HG02798 (cell line): ENCODE data around the gene KCNH2.
"Not testable (repeated sequence)": the region's sequence is repeated elsewhere in the genome, so short reads cannot be mapped to it uniquely, and the experiment has no call there.

Experiments
- ATAC-seq: cut with Tn5 transposase; IDR thresholded peaks from one replicate; pipeline ENCODE4 v1.9.1; 2021; ENCODE audit warnings: mild to moderate bottlenecking; ENCODE audit not compliant: unreplicated experiment, poor library complexity

KCNH2 gene

GRCh38 chr7:150978126-150978789 lies at the start of gene KCNH2:
TSS of gene KCNH2 (minus strand) at chr7:150978321. CDS start at chr7:150977913, 408 bp downstream.
- ATAC-seq, result no peak

GRCh38 chr7:151027728-151028130 lies 49.6 kb upstream of the KCNH2 start:
- not testable (repeated sequence) for ATAC-seq

GRCh38 chr7:151026771-151027727 lies 48.9 kb upstream of the KCNH2 start:
- not testable (repeated sequence) for ATAC-seq

- ATAC-seq, result no peak
These were observed 48.0 kb upstream of the KCNH2 start for GRCh38 chr7:151025924-151026671.

- ATAC-seq, result no peak
These were observed 46.4 kb upstream of the KCNH2 start, which contains the start of gene ATG9B for GRCh38 chr7:151024435-151025056. TSS of gene ATG9B (minus strand) at chr7:151024494. CDS start at chr7:151024423, 71 bp downstream.

GRCh38 chr7:151023232-151023631 lies 45.1 kb upstream of the KCNH2 start:
- ATAC-seq, result no peak

GRCh38 chr7:151020231-151020630 lies 42.1 kb upstream of the KCNH2 start:
- ATAC-seq, result no peak

GRCh38 chr7:151019130-151019447 lies 41.0 kb upstream of the KCNH2 start:
- no peak for ATAC-seq

- no peak for ATAC-seq
These were observed 40.5 kb upstream of the KCNH2 start for GRCh38 chr7:151018421-151019129.

- peak; percentile 61 for ATAC-seq
These were observed 39.9 kb upstream of the KCNH2 start for GRCh38 chr7:151017953-151018420.

- no peak for ATAC-seq
These were observed 39.3 kb upstream of the KCNH2 start for GRCh38 chr7:151017370-151017952.

GRCh38 chr7:151016942-151017341 lies 38.8 kb upstream of the KCNH2 start:
- ATAC-seq, result no peak

GRCh38 chr7:151016505-151016904 lies 38.4 kb upstream of the KCNH2 start:
- ATAC-seq, result no peak

GRCh38 chr7:151015967-151016366 lies 37.8 kb upstream of the KCNH2 start:
- no peak for ATAC-seq

GRCh38 chr7:151014950-151015349 lies 36.8 kb upstream of the KCNH2 start:
- ATAC-seq, result no peak

- peak; percentile 52 for ATAC-seq
These were observed 35.8 kb upstream of the KCNH2 start for GRCh38 chr7:151013733-151014497.

- ATAC-seq, result no peak
These were observed 35.2 kb upstream of the KCNH2 start for GRCh38 chr7:151013356-151013732.

GRCh38 chr7:151012911-151013347 lies 34.8 kb upstream of the KCNH2 start:
- no peak for ATAC-seq
